Activated naive CD4-positive, alpha-beta T cell (primary cell): Measurements from ENCODE around the gene KRR1.
"Not testable (repeated sequence)": the region's sequence is repeated elsewhere in the genome, so short reads cannot be mapped to it uniquely, and the experiment has no call there.

Experiments used
- DNase-seq, 4 experiments: peaks; one replicate each; lab custom pipeline; 2025; lab: John Stamatoyannopoulos, UW

Gene KRR1

GRCh38 chr12:75477137-75477536, 34.3 kb downstream of the KRR1 start:
- no peak for DNase-seq

GRCh38 chr12:75476071-75476470, 35.3 kb downstream of the KRR1 start:
- DNase-seq, result no peak

GRCh38 chr12:75474116-75474515, 37.3 kb downstream of the KRR1 start:
- no peak for DNase-seq

GRCh38 chr12:75471902-75472890, 39.2 kb downstream of the KRR1 start:
- DNase-seq, result no peak

- no peak for DNase-seq
These were observed 51.2 kb downstream of the KRR1 start for GRCh38 chr12:75460204-75460603.

- DNase-seq, result no peak
These were observed 51.7 kb downstream of the KRR1 start for GRCh38 chr12:75459755-75460154.

DNA sequence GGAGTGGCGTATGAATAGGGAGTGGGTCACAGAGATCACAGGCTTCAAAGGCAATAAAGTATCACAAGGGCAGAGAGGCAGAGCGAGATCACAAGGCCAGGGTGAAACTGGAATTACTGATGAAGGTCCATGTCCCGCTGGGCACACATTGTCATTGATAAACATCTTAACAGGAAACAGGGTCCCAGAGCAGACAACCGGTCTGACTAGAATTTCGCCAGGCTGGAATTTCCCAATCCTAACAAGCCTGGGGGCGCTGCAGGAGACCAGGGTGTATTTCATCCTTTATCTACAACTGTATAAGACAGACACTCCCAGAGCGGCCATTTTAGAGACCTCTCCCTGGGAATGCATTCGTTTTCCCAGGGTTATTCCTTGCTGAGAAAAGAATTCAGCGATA, 53.5 kb downstream of the KRR1 start:
- DNase-seq, result not testable (repeated sequence)

DNA sequence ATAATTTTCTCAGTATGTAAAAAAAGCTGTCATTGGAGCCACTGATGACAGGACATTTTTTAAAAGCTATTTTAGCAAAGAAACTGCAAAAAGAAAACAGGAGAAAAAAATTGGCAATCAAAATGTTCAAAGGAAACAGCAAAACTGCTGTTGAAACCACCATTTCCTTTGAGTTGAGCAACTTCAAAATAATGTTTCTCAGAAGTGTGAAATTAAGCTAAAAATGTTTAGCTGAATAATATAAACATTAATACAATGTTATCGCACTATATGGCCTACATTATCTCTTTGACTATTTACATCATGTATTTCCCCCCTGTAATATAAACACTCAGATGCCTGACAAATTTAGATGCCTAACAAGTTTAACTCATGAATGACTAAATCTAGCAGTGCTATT, 54.2 kb downstream of the KRR1 start:
- no peak for DNase-seq

DNA sequence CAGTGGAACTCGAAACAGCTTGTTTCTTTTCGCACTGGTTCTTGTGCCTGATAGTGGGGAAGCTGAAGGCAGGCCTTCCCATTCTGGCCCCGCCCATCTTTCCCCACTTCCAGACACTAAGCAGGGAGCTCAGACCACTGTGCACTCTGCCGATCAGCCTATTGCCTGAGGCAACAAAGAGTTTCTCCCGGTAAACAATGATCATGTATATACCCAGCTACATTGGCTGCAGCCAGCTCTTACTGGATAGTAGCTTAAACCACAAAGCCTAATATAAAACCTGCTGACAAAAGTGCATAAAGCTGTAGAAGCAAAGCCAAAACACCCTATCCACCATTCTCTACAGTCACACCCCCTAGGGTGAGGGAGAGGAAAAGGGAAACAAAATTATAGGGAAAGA, 55.6 kb downstream of the KRR1 start:
- DNase-seq, result no peak

DNA sequence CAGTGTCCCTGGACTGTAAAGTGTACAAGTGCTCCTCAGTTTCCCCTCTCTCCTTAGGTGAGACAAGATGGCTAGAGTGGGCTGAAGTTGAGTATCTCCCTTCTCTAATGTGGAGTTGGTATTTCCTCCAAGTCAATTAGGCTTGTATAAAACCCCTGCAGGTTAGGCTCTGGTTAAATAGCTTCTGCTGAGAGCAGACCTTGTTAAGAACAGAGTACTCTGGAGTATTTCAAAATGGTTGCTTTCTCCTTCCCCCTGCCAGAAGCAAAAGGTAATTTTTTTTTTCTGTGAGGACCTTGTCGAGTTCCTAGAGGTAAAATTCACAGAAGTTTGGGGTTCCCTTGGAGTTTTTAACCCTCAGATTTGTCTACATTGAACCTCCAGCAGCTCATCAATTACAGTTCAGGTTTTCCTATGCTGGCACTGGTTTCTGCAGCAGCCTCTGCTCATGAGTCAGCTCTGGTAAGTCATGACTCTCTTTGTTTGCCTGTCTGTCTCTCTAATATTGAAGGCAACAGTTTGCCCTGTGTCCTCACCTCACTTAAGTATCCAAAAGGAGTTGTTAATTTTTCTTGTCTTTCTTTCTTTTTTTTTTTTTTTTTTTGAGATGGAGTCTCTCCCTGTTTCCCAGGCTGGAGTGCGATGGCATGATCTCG, 58.6 kb downstream of the KRR1 start:
- DNase-seq, result no peak

GRCh38 chr12:75447691-75448393, 63.6 kb downstream of the KRR1 start:
- no peak for DNase-seq

DNA sequence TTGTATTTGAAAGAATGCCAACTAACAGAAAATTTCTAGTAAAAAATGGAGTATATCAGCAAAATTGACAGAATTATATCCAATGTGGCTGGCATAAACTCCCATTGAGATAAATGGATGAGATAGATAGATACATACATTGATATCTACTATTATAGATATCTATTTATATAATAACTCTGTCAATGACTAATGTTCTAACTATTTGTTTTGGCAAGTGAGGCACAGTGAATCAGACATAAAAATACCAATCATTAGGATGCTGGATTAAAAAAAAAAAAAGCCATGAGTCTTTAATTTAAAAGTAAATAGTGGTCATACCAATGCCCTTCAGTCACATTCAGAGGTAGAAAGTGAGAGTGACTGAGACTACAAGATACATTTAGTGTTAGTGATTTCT, 64.6 kb downstream of the KRR1 start:
- DNase-seq, result no peak

- not testable (repeated sequence) for DNase-seq
These were observed 66.3 kb downstream of the KRR1 start for GRCh38 chr12:75445137-75445507.

DNA sequence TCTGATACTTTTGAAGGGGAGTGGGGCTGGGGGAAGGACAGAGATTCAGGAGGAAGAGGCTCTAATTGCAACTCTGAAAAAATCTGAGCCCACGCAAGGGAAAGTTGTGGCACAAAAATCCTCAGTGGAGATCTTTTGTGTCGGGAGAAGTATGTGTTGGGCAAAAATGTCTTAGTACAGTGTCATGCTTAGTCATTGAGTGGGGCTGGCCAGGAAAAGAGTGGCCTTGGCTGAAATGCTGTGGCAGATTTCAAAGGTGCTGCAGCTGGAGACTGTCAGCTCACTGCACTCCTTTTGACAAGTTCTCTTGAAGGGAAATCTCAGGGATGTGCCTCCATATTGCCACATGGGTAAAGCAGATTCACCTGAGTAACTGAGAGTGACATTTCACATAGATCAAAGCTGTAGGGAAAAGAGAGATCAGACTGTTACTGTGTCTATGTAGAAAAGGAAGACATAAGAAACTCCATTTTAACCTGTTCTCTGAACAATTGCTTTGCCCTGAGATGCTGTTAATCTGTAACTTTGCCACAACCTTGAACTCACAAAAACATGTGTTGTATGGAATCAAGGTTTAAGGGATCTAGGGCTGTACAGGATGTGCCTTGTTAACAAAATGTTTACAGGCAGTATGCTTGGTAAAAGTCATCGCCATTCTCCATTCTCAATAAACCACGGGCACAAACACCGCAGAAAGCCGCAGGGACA, 66.8 kb downstream of the KRR1 start:
- no peak for DNase-seq

GRCh38 chr12:75443709-75444108, 67.7 kb downstream of the KRR1 start:
- no peak for DNase-seq

DNA sequence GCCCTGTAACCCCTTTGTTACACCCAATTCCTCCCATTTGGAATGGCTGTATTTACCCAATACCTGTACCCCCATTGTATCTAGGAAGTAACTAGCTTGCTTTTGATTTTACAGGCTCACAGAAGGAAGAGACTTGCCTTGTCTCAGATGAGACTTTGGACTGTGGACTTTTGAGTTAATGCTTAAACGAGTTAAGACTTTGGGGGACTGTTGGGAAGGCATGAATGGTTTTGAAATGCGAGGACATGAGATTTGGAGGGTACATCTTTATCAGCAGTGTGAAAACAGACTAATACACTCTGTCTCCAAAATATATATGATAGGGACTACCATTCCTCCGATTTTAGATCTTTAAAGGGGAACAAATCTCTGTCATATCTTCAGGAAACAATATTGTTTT, 69.0 kb downstream of the KRR1 start:
- DNase-seq, result not testable (repeated sequence)

DNA sequence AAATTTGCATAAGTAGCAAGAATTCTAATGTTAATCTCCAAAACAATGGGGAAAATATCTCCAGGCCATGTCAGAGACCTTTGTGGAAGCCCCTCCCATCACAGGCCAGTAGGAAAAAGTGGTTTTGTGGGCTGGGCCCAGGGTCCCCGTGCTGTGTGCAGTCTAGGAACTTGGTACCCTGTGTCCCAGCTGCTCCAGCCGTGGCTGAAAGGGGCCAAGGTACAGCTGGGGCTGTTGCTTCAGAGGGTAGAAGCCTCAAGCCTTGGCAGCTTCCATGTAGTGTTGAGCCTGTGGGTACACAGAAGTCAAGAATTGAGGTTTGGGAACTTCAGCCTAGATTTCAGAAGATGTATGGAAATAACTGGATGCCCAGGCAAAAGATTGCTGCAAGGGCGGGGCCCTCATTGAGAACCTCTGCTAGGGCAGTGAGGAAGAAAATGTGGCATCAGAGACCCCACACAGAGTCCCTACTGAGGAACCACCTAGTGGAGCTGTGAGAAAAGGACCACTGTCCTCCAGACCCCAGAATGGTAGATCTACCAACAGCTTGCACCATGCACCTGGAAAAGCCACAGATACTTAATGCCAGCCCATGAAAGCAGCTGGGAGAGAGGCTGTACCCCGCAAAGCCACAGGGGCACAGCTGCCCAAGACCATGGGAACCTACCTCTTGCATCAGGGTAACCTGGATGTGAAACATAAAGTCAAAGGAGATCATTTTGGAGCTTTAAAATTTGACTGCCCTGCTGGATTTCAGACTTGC, 69.5 kb downstream of the KRR1 start:
- DNase-seq, result not testable (repeated sequence)
